WTC11 (cell line): ENCODE measurements around the gene TMEM120B. TPM values are rescaled to one million over a fixed set of nuclear protein-coding genes. Genes with fewer than 3 reads are reported as not detected.

Experiments
- ATAC-seq: fragments of 200-7000 bp; cut with Tn5 transposase; 2 replicates; pipeline ENCODE4 v1.10.0; 2021; ENCODE audit warnings: mild to moderate bottlenecking, moderate library complexity
- CTCF ChIA-PET: fragments of 300-600 bp; sonication (Branson Sonifier 250); formaldehyde crosslinking; loops from one replicate; lab custom pipeline; 2021; ENCODE audit warnings: antibody characterized with exemption; lab: Charles Lee
- POLR2A ChIA-PET: fragments of 350-600 bp; sonication (Branson Sonifier 250); formaldehyde crosslinking; loops from one replicate; lab custom pipeline; 2021; ENCODE audit warnings: antibody characterized with exemption; lab: Charles Lee
- DNase-seq: peaks from one replicate; pipeline ENCODE4 v3.0.0; 2021; ENCODE audit warnings: low spot score
- H3K27ac Mint-ChIP-seq: 2 replicates; pipeline ENCODE4 v1.8.0; 2021; ENCODE audit warnings: mixed read lengths
- H3K27me3 Mint-ChIP-seq: 2 replicates; pipeline ENCODE4 v1.8.0; 2021; ENCODE audit warnings: low read depth, mild to moderate bottlenecking, moderate library complexity, mixed read lengths
- H3K36me3 Mint-ChIP-seq: 2 replicates; pipeline ENCODE4 v1.8.0; 2021; ENCODE audit warnings: mixed read lengths
- H3K4me1 Mint-ChIP-seq: 2 replicates; pipeline ENCODE4 v1.8.0; 2022; ENCODE audit warnings: mixed read lengths
- H3K4me3 Mint-ChIP-seq: 2 replicates; pipeline ENCODE4 v1.8.0; 2021; ENCODE audit warnings: mild to moderate bottlenecking, moderate library complexity, mixed read lengths
- H3K9me3 Mint-ChIP-seq: 2 replicates; pipeline ENCODE4 v1.8.0; 2021; ENCODE audit warnings: mixed read lengths
- ATF6 ChIP-seq: sonication (generic); formaldehyde crosslinking; IDR thresholded peaks from 2 replicates; pipeline ENCODE4 v1.8.1; 2023; ENCODE audit warnings: mild to moderate bottlenecking, missing genetic modification reagents
- CBFB ChIP-seq: sonication (generic); formaldehyde crosslinking; IDR thresholded peaks from 2 replicates; pipeline ENCODE4 v1.8.1; 2022; ENCODE audit warnings: mild to moderate bottlenecking, low read depth, missing genetic modification reagents
- CDX4 ChIP-seq: fragments of 250-450 bp; sonication (Bioruptor Pico); IDR thresholded peaks from 2 replicates; pipeline ENCODE4 v1.9.0; 2021; ENCODE audit warnings: moderate library complexity, mild to moderate bottlenecking, inconsistent platforms, borderline replicate concordance
- CREM ChIP-seq: sonication (generic); formaldehyde crosslinking; IDR thresholded peaks from 2 replicates; pipeline ENCODE4 v1.8.1; 2022; ENCODE audit warnings: mild to moderate bottlenecking, missing genetic modification reagents, moderate library complexity
- EMX1 ChIP-seq: fragments of 250-450 bp; sonication (Bioruptor Pico); IDR thresholded peaks from 2 replicates; pipeline ENCODE4 v1.8.0; 2021; ENCODE audit warnings: mild to moderate bottlenecking
- FOXJ3 ChIP-seq: sonication (generic); formaldehyde crosslinking; IDR thresholded peaks from 2 replicates; pipeline ENCODE4 v1.9.0; 2021; ENCODE audit warnings: missing genetic modification reagents, mild to moderate bottlenecking, borderline replicate concordance
- FOXP1 ChIP-seq: sonication (generic); formaldehyde crosslinking; IDR thresholded peaks from 2 replicates; pipeline ENCODE4 v1.8.0; 2022; ENCODE audit warnings: missing genetic modification reagents, mild to moderate bottlenecking, moderate library complexity, borderline replicate concordance
- GABPB1 ChIP-seq: sonication (generic); formaldehyde crosslinking; IDR thresholded peaks from 2 replicates; pipeline ENCODE4 v1.8.1; 2023; ENCODE audit warnings: mild to moderate bottlenecking, missing genetic modification reagents
- JUN ChIP-seq: sonication (generic); formaldehyde crosslinking; IDR thresholded peaks from 2 replicates; pipeline ENCODE4 v1.8.0; 2023; ENCODE audit warnings: mild to moderate bottlenecking, missing genetic modification reagents
- MYBL2 ChIP-seq: sonication (generic); formaldehyde crosslinking; IDR thresholded peaks from 2 replicates; pipeline ENCODE4 v1.8.1; 2023; ENCODE audit warnings: mild to moderate bottlenecking, moderate library complexity, missing genetic modification reagents
- NFATC4 ChIP-seq: fragments of 250-450 bp; sonication (Bioruptor Pico); IDR thresholded peaks from 2 replicates; pipeline ENCODE4 v1.9.0; 2021; ENCODE audit warnings: mild to moderate bottlenecking
- NFE2L1 ChIP-seq: sonication (generic); formaldehyde crosslinking; IDR thresholded peaks from 2 replicates; pipeline ENCODE4 v1.8.1; 2023; ENCODE audit warnings: missing genetic modification reagents
- NR3C1 ChIP-seq: sonication (generic); formaldehyde crosslinking; conservative IDR thresholded peaks from 2 replicates; pipeline ENCODE4 v1.8.1; 2023; ENCODE audit warnings: low read depth, mild to moderate bottlenecking, missing genetic modification reagents
- PRDM15 ChIP-seq: sonication (generic); formaldehyde crosslinking; IDR thresholded peaks from 2 replicates; pipeline ENCODE4 v1.8.0; 2022; ENCODE audit warnings: missing genetic modification reagents
- SMAD4 ChIP-seq: sonication (generic); formaldehyde crosslinking; IDR thresholded peaks from 2 replicates; pipeline ENCODE4 v1.8.0; 2022; ENCODE audit warnings: mild to moderate bottlenecking, missing genetic modification reagents
- TEAD1 ChIP-seq: sonication (generic); formaldehyde crosslinking; IDR thresholded peaks from 2 replicates; pipeline ENCODE4 v1.8.0; 2022; ENCODE audit warnings: mild to moderate bottlenecking, missing genetic modification reagents
- USF2 ChIP-seq: sonication (generic); formaldehyde crosslinking; IDR thresholded peaks from 2 replicates; pipeline ENCODE4 v1.8.1; 2023; ENCODE audit warnings: mild to moderate bottlenecking, missing genetic modification reagents, moderate library complexity
- ZBTB43 ChIP-seq: sonication (generic); formaldehyde crosslinking; IDR thresholded peaks from 2 replicates; pipeline ENCODE4 v1.8.1; 2023; ENCODE audit warnings: mild to moderate bottlenecking, missing genetic modification reagents
- ZNF121 ChIP-seq: sonication (generic); formaldehyde crosslinking; IDR thresholded peaks from 2 replicates; pipeline ENCODE4 v1.8.0; 2023; ENCODE audit warnings: missing genetic modification reagents
- ZNF317 ChIP-seq: sonication (generic); formaldehyde crosslinking; IDR thresholded peaks from 2 replicates; pipeline ENCODE4 v1.8.1; 2023; ENCODE audit warnings: low read depth, mild to moderate bottlenecking, moderate library complexity, missing genetic modification reagents, borderline replicate concordance
- ZNF423 ChIP-seq: fragments of 250-450 bp; sonication (Bioruptor Pico); IDR thresholded peaks from 2 replicates; pipeline ENCODE4 v2.1.2; 2022; ENCODE audit warnings: mild to moderate bottlenecking, moderate library complexity
- total RNA-seq: library from RNA; stranded (reverse); gene quantifications from 3 replicates; pipeline ENCODE4 v1.2.3, GENCODE V29; 2021

Gene TMEM120B
- total RNA-seq, 1 experiment from 2014 or later = 36.9 TPM

- 0 out of 2 replicates have a peak overlapping the region, but pooled peaks have one; percentile 45 for H3K27ac Mint-ChIP-seq
- ChIA-PET CTCF (interaction anchor here (3.0 to 12.5 kb wide), 5 partner anchors 13 to 102 kb away, joined by 14 to 532 read pairs (median 73); partner anchors contain the start of gene SETD1B), POLR2A (interaction anchor here (0.9 to 11.7 kb wide), 3 partner anchors 11 to 20 kb away, joined by 3 to 161 read pairs (median 38); partner anchors contain the start of gene SETD1B)
- TF ChIP-seq NFE2L1 (CRISPR knock-in tag) = no peak
- no peak for TF ChIP-seq ZNF121 (CRISPR knock-in tag)
- TF ChIP-seq EMX1 = no peak
- no peak for TF ChIP-seq CDX4 (CRISPR knock-in tag)
- no peak for TF ChIP-seq CREM (CRISPR knock-in tag)
- no peak for TF ChIP-seq JUN
- no peak for TF ChIP-seq CBFB (CRISPR knock-in tag)
- no peak for TF ChIP-seq PRDM15 (CRISPR knock-in tag)
- no peak for TF ChIP-seq SMAD4 (CRISPR knock-in tag)
- no peak for TF ChIP-seq ZBTB43
- TF ChIP-seq USF2 = no peak
- TF ChIP-seq NFATC4 (CRISPR knock-in tag) = no peak
- TF ChIP-seq FOXJ3 = no peak
- TF ChIP-seq FOXP1 (CRISPR knock-in tag) = no peak
- TF ChIP-seq GABPB1 = no peak
- H3K36me3 Mint-ChIP-seq = peaks cover 4% of the 10 kb centered on the region; the same call in 1 of the 2 replicates
- peaks cover 30% of the 10 kb centered on the region for H3K4me1 Mint-ChIP-seq
- no peaks in the 10 kb centered on the region; the same call in 1 of the 2 replicates for H3K27me3 Mint-ChIP-seq
- ATAC-seq (no peak), DNase-seq (no peak)
- peak overlapping the region; percentile 71 for H3K4me3 Mint-ChIP-seq
- H3K9me3 Mint-ChIP-seq = no peaks in the 10 kb centered on the region
Measured at GRCh38 chr12:121791671-121792551, 79.4 kb downstream of the TMEM120B start.

- H3K9me3 Mint-ChIP-seq = no peaks in the 10 kb centered on the region
- ChIA-PET POLR2A (interaction anchor here (1.1 to 11.7 kb wide), 4 partner anchors 10 to 216 kb away, joined by 4 to 161 read pairs (median 22); partner anchors contain the start of gene SETD1B), CTCF (interaction anchor here (0.8 to 12.5 kb wide), 14 partner anchors 14 to 497 kb away, joined by 3 to 532 read pairs (median 19); partner anchors contain the start of genes PSMD9 and SETD1B)
- peaks cover 4% of the 10 kb centered on the region; the same call in 1 of the 2 replicates for H3K36me3 Mint-ChIP-seq
- no peaks in the 10 kb centered on the region; the same call in 1 of the 2 replicates for H3K27me3 Mint-ChIP-seq
- TF ChIP-seq ATF6 (CRISPR knock-in tag) (no peak), ZNF423 (CRISPR knock-in tag) (peak; percentile 8; the same call in 1 of the 2 replicates), ZNF317 (CRISPR knock-in tag) (0 out of 2 replicates have a peak, but pooled peaks have one; percentile 10), NR3C1 (CRISPR knock-in tag) (0 out of 2 replicates have a peak, but pooled peaks have one; percentile 65), TEAD1 (CRISPR knock-in tag) (peak; percentile 9; the same call in 1 of the 2 replicates), JUN (no peak), MYBL2 (CRISPR knock-in tag) (0 out of 2 replicates have a peak, but pooled peaks have one; percentile 39), ZBTB43 (peak; percentile 78; the same call in 1 of the 2 replicates)
- DNase-seq (no peak), ATAC-seq (no peak)
- peaks cover 37% of the 10 kb centered on the region for H3K4me1 Mint-ChIP-seq
- H3K4me3 Mint-ChIP-seq = peak overlapping the region; percentile 71
- 0 out of 2 replicates have a peak overlapping the region, but pooled peaks have one; percentile 45 for H3K27ac Mint-ChIP-seq
Measured at GRCh38 chr12:121792607-121793439, 80.3 kb downstream of the TMEM120B start.
